Activated CD8-positive, alpha-beta memory T cell treated with anti-CD3 and anti-CD28 coated beads for 1 hour (primary cell): ENCODE results near the gene TAGLN3.
A peak's percentile ranks its signal among the peaks of the same experiment; 100 is the strongest.

Source experiments
- DNase-seq, 2 donors: peaks; one replicate each; pipeline ENCODE4 v3.0.0-alpha.2; 2020; ENCODE audit warnings: low read depth in 1 of 2; ENCODE audit errors: extremely low read depth in 1 of 2

TAGLN3 gene

GRCh38 chr3:111976254-111976653 lies 22.5 kb upstream of the TAGLN3 start:
- no peak for DNase-seq

GRCh38 chr3:111978583-111979433 lies 19.9 kb upstream of the TAGLN3 start, which contains the start of gene ABHD10:
TSS of gene ABHD10 (plus strand) at chr3:111979026. CDS start at chr3:111979062, 36 bp downstream.
- DNase-seq = peak; percentile 94 to 96

GRCh38 chr3:111979434-111980038 lies 19.2 kb upstream of the TAGLN3 start:
- no peak for DNase-seq

- no peak for DNase-seq
Observed at GRCh38 chr3:111980716-111981456, 17.8 kb upstream of the TAGLN3 start.

GRCh38 chr3:111981457-111981763 lies 17.3 kb upstream of the TAGLN3 start:
- DNase-seq = no peak

GRCh38 chr3:111984636-111985298 lies 14.0 kb upstream of the TAGLN3 start:
- DNase-seq = no peak

GRCh38 chr3:111986800-111987199 lies 11.9 kb upstream of the TAGLN3 start:
- no peak for DNase-seq

- no peak for DNase-seq
Observed at GRCh38 chr3:111989061-111989678, 9.6 kb upstream of the TAGLN3 start.

- DNase-seq = no peak
Observed at GRCh38 chr3:111993038-111993437, 5.7 kb upstream of the TAGLN3 start.

- DNase-seq = no peak
Observed at GRCh38 chr3:111999484-112000324, 982 bp downstream of the TAGLN3 start.

- DNase-seq = no peak
Observed at GRCh38 chr3:112000367-112000771, 1.6 kb downstream of the TAGLN3 start.

- no peak for DNase-seq
Observed at GRCh38 chr3:112000966-112001365, 2.2 kb downstream of the TAGLN3 start.

GRCh38 chr3:112001526-112001925 lies 2.8 kb downstream of the TAGLN3 start:
- DNase-seq = no peak

GRCh38 chr3:112002096-112002971 lies 3.6 kb downstream of the TAGLN3 start:
- no peak for DNase-seq

GRCh38 chr3:112003321-112004080 lies 4.8 kb downstream of the TAGLN3 start:
- no peak for DNase-seq

- DNase-seq = no peak
Observed at GRCh38 chr3:112004187-112004586, 5.5 kb downstream of the TAGLN3 start.

- DNase-seq = no peak
Observed at GRCh38 chr3:112004669-112005068, 5.9 kb downstream of the TAGLN3 start.

GRCh38 chr3:112005091-112005672 lies 6.5 kb downstream of the TAGLN3 start:
- no peak for DNase-seq
